NCI-H187 (cell line): Measurements from ENCODE around the gene EOGT.

Source experiments
- DNase-seq, 2 experiments: peaks; one replicate each; lab custom pipeline; 2025; lab: John Stamatoyannopoulos, UW

Gene EOGT

DNA sequence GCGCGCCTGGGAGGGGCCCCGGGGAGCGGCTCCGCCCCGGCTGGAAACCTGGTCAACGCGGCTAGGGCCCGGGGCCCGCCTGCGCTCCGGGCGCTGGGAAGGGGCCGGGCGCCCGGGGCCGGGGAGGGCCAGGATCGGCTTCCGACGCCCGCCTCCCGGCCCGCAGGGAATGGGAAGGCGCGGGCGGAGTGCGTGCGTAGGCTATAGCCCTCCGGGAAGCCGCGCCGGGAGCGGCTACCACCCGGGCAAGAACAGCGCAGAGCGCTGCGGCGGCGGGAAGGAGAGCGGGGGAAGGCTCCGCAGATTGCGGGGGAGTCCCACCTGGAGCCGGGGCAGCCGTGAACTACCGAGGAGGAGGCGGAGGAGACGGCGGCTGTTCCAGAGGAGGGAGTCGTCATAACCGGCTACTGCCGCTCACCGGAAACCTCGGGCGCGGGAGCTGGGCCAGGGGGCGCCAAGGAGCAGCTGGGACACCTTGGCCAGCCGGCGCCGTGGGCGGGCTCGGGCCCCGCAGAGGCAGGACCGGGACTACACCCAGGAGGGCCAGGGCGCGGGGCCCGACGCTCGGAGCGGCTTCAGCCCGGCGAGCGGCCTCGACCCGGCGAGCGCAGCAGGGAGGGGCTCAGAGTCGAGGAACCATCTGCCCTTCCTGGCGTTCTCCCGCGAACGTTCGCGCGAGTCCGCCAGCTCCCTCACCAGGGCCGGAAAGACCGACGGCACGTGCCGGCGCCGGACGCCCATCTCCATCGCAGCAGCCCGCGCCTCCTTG is at the start of gene EOGT:
EOGT (minus strand) TSS at position 432 of the 769 bp plus-strand sequence. CDS start 3,838 bp downstream, outside the sequence.
- peak; percentile 0 to 29 for DNase-seq

- DNase-seq: no peak
Observed at GRCh38 chr3:69059688-69060087, 46.2 kb upstream of the EOGT start.

GRCh38 chr3:69058947-69059224 is 45.4 kb upstream of the EOGT start:
- DNase-seq: no peak

- no peak for DNase-seq
Observed at GRCh38 chr3:69058180-69058946, 44.9 kb upstream of the EOGT start.

- no peak for DNase-seq
Observed at GRCh38 chr3:69052472-69052898, 39.0 kb upstream of the EOGT start.

DNA sequence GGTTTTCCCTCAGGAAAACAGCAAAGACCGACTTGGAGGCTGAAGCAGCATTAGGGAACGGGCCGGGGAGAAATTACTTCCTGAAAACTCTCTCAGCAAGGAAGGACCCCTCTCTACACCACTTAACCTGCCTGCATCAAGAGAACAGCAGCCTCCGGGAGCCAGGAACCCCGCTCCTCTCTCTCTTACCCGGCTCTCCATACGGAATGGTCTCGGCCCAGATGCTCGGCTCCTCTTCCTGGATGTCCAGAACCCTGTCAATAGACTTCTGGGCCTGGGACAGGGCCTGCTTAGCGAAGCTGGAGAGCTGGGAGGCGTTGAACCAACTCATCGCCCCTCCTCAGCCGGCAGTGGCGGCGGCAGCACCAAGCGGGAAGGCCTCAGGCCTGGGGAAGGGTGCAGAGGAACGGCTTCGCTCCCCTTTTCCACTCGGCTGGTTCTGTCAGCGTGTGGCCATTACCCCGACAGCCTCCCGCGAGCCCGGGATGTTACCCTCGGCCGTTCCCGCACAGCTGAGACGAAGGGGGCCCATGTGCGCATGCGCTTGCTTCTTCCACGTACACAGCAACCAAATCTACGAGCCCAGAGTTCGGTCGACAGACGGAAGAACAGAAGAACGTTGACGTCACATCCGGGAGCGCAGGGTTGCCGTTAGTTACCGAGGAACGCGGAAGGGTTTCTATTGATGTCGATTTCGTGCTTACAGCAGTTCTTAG is 38.4 kb upstream of the EOGT start, which contains the start of gene TMF1:
TMF1 (minus strand) TSS at position 578 of the 716 bp plus-strand sequence; CDS start at position 331, 247 bp downstream.
- no peak for DNase-seq

DNA sequence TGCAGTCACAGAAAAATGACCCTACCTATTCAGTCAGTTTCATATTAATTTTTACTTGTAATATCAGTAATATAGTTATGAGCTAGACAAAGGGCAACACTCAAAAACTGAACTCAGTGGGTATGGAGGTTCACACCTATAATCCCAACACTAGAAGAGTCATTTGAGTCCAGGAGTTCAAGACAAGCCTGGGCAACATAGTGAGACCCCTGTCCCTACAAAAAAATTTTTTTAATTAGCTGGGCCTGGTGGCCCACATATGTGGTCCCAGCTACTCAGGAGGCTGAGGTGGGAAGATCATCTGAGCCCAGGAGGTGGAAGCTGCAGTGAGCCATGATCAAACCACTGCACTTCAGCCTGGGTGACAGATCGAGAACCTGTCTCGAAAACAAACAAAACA is 35.5 kb upstream of the EOGT start:
- DNase-seq: no peak

- no peak for DNase-seq
Observed at GRCh38 chr3:69044608-69045007, 31.1 kb upstream of the EOGT start.

DNA sequence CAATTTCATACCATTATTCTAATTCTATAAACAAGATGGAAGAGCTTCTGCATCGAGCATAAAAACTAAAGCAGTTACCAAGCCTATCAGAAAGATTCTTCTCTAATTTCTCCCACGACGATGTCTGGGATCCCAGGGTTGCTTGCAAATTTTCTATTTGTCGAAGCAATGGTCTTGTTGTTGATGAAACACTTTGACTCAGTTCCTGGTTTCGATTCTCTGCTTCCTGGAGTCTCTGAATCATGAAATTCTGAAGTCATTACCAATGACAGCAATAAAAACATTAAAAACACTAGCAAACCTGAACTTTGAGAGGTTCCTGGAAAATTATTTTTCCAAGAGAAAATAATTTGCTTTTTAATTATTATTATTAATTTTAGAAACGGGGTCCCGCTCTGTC is 20.0 kb upstream of the EOGT start:
- no peak for DNase-seq

- no peak for DNase-seq
Observed at GRCh38 chr3:69032737-69033136, 19.3 kb upstream of the EOGT start.

GRCh38 chr3:69032142-69032541 is 18.7 kb upstream of the EOGT start:
- DNase-seq: no peak

- no peak for DNase-seq
Observed at GRCh38 chr3:69031635-69032034, 18.2 kb upstream of the EOGT start.

DNA sequence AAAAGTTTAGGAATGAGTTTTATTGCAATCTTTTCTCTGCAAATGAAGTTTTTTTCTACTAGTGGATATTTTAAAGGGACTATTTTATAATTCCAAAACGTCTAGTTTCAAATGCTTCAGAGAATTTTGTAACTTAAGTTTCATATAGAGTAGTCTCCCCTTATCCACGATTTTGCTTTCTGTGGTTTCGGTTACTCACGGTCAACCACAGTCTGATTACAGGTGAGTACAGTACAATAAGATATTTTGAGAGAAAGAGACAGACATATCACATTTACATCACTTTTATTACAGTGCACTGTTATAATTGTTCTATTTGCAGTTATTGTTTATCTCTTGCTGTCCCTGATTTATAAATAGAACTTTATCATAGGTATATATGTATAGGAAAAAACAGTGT is 7.4 kb upstream of the EOGT start:
- DNase-seq: no peak

- no peak for DNase-seq
Observed at GRCh38 chr3:69020424-69020823, 6.9 kb upstream of the EOGT start.

GRCh38 chr3:69016901-69017300 is 3.4 kb upstream of the EOGT start:
- no peak for DNase-seq

GRCh38 chr3:69016102-69016501 is 2.6 kb upstream of the EOGT start:
- DNase-seq: no peak

DNA sequence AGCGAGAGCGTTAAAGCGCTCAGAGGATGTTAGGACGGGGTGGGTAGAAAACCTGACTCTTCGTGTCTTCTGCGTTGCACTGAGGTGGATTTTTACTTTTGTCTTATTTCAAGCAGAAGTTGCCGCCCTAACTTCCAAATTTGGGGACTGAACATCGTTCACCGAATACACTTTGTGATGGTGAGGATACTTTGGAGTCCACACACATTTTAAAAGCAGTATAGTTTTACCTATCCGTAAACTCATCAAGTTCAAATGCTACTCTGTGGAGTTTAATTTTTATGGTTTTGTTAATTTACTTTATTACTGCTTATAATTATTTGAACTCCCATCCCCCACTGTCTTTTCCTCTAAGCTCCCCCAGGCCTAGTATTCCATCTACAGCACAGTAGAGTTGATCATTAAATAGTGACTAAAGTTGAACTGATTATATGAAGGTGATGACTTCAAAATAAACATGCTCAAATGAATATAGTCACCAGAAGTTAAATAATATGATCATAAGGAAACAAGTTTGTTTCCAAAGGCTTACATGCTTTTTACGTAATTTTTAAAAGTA is 617 bp upstream of the EOGT start:
- DNase-seq: no peak

- no peak for DNase-seq
Observed at GRCh38 chr3:69012800-69013252, 658 bp downstream of the EOGT start.

- DNase-seq: no peak
Observed at GRCh38 chr3:69012100-69012799, 1.2 kb downstream of the EOGT start.

DNA sequence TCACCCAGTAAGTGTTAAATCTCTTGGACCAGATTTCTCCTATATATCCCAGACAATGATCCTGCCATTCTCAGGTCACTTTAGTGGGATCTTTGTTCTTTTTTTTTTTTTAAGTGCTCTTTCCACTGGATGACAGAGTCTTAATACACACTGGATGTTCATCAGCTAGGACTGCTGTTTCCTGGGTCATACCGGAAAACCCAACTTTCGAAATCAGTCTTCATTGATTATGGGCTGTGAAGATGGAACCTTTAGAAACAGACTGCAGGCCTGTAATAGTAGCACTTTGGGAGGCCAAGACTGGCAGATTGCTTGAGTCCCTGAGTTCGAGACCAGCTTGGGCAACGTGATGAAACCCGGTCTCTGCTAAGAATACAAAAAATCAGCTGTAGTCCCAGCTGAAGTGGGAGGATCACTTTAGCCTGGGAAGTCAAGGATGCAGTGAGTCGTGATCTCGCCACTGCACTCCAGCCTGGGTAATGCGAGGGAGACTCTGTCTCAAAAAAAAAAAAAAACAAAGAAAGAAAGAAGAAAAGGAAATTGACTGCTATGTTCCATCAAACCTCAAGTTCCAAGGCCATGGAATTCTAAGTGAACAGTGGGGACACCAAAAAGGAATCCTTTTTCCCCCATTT is 2.3 kb downstream of the EOGT start:
- DNase-seq: no peak
